T-helper 9 cell (primary cell): Measurements from ENCODE around the gene ACAP2.

Source experiments
- DNase-seq: peaks from one replicate; pipeline ENCODE4 v3.0.0-alpha.2; 2020

Gene ACAP2

GRCh38 chr3:195259154-195259474 is 183.7 kb downstream of the ACAP2 start:
- DNase-seq, result no peak

- DNase-seq, result no peak
Observed at GRCh38 chr3:195258449-195259153, 184.2 kb downstream of the ACAP2 start.

GRCh38 chr3:195257454-195258448 is 185.1 kb downstream of the ACAP2 start:
- DNase-seq, result no peak

- no peak for DNase-seq
Observed at GRCh38 chr3:195256639-195257453, 186.0 kb downstream of the ACAP2 start.

- no peak for DNase-seq
Observed at GRCh38 chr3:195255571-195256501, 187.0 kb downstream of the ACAP2 start.

GRCh38 chr3:195255176-195255500 is 187.7 kb downstream of the ACAP2 start:
- no peak for DNase-seq

GRCh38 chr3:195254454-195255175 is 188.2 kb downstream of the ACAP2 start:
- DNase-seq, result no peak

GRCh38 chr3:195253923-195254432 is 188.8 kb downstream of the ACAP2 start:
- no peak for DNase-seq

- no peak for DNase-seq
Observed at GRCh38 chr3:195251336-195252065, 191.3 kb downstream of the ACAP2 start.

- no peak for DNase-seq
Observed at GRCh38 chr3:195250473-195251251, 192.2 kb downstream of the ACAP2 start.

GRCh38 chr3:195249858-195250464 is 192.9 kb downstream of the ACAP2 start:
- no peak for DNase-seq

GRCh38 chr3:195249057-195249770 is 193.6 kb downstream of the ACAP2 start:
- DNase-seq, result no peak

- DNase-seq, result no peak
Observed at GRCh38 chr3:195248281-195248680, 194.5 kb downstream of the ACAP2 start.

- no peak for DNase-seq
Observed at GRCh38 chr3:195247863-195248189, 195.0 kb downstream of the ACAP2 start.

GRCh38 chr3:195247086-195247862 is 195.5 kb downstream of the ACAP2 start:
- DNase-seq, result no peak

GRCh38 chr3:195246581-195246995 is 196.2 kb downstream of the ACAP2 start:
- DNase-seq, result no peak

- DNase-seq, result no peak
Observed at GRCh38 chr3:195245531-195245951, 197.3 kb downstream of the ACAP2 start.
